ENCODE results near the gene MTRR.
A peak's percentile ranks its signal among the peaks of the same experiment; 100 is the strongest.

MTRR gene

GRCh38 chr5:7869474-7870136 is 657 bp downstream of the MTRR start:
- TF ChIP-seq, protein P1, sequence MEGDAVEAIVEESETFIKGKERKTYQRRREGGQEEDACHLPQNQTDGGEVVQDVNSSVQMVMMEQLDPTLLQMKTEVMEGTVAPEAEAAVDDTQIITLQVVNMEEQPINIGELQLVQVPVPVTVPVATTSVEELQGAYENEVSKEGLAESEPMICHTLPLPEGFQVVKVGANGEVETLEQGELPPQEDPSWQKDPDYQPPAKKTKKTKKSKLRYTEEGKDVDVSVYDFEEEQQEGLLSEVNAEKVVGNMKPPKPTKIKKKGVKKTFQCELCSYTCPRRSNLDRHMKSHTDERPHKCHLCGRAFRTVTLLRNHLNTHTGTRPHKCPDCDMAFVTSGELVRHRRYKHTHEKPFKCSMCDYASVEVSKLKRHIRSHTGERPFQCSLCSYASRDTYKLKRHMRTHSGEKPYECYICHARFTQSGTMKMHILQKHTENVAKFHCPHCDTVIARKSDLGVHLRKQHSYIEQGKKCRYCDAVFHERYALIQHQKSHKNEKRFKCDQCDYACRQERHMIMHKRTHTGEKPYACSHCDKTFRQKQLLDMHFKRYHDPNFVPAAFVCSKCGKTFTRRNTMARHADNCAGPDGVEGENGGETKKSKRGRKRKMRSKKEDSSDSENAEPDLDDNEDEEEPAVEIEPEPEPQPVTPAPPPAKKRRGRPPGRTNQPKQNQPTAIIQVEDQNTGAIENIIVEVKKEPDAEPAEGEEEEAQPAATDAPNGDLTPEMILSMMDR (IDR thresholded peaks at IDR 0.05): no peak
- Histone ChIP-seq H3K4me3 (peak overlapping the region; percentile 90), H3K27ac (peak overlapping the region; percentile 81 to 83)
- DNase-seq (ENCODE audit: low spot score): no peak

DNA sequence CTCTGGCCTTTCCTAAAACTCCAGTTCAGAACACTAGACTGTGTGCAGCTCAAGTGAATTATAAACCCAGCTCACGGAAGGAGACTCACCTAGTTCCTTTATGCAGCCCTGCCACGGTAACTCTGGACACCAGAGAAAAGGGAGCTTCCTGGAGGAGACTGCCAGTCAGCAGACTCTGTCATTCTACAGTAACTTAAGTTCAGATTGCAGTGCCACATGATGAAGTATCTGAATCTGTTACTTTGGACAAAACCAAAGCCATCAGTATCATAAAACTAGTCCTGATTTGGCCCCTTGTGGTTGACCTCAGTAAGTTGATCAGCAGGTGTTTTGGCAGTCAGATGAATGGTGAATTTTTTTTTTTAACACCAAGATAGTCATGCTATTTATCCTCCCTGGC is 2.7 kb downstream of the MTRR start:
- no peak for DNase-seq (ENCODE audit: low spot score)
- no peak overlapping the region for H3K27ac ChIP-seq

GRCh38 chr5:7872517-7873130 is 3.7 kb downstream of the MTRR start:
- Histone ChIP-seq H3K4me3 (no peak overlapping the region), H3K27ac (no peak overlapping the region)
- TF ChIP-seq, protein P1 (IDR thresholded peaks at IDR 0.05): no peak
- DNase-seq (ENCODE audit: low spot score): no peak

More for the DNA sequence above, 2.7 kb downstream of the MTRR start:
- TF ChIP-seq, protein P1 (IDR thresholded peaks at IDR 0.05): no peak
- no peak overlapping the region for H3K4me3 ChIP-seq

DNA sequence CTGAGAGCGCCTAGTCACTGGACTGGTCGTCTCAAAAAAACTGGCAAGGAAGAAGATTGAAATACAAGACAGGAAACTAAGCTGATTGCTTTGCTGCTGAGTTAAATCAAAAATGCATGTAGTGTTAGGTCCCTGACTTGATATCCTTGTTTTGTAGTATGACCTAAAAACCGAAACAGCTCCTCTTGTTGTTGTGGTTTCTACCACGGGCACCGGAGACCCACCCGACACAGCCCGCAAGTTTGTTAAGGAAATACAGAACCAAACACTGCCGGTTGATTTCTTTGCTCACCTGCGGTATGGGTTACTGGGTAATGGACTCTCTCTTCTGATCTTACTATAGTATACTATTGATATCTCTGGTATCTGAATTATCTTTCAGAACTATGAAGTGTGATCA is 4.3 kb downstream of the MTRR start:
- no peak for DNase-seq (ENCODE audit: low spot score)
- TF ChIP-seq, protein P1 (IDR thresholded peaks at IDR 0.05): no peak
- Histone ChIP-seq H3K27ac (no peak overlapping the region), H3K4me3 (no peak overlapping the region)

- TF ChIP-seq, protein P1 (IDR thresholded peaks at IDR 0.05): no peak
- Histone ChIP-seq H3K27ac (no peak overlapping the region), H3K4me3 (no peak overlapping the region)
- DNase-seq (ENCODE audit: low spot score): no peak
These were observed 5.7 kb downstream of the MTRR start for GRCh38 chr5:7874639-7875038.

DNA sequence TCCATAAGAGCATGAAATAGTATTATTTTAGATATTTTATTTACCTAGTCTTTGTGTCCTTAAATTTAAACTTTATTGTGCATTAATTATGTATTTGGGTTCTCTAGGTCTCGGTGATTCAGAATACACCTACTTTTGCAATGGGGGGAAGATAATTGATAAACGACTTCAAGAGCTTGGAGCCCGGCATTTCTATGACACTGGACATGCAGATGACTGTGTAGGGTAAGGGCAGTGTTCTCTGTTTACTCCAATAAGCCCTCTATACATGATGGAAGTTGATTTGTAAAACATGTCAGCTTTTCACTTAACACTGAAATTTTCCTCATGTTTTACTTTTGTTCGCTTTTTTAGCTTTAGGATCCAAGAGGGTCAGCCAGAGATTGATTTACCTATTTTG is 6.2 kb downstream of the MTRR start:
- Histone ChIP-seq H3K4me3 (no peak overlapping the region), H3K27ac (no peak overlapping the region)
- DNase-seq (ENCODE audit: low spot score): no peak
- TF ChIP-seq, protein P1 (IDR thresholded peaks at IDR 0.05): no peak

- TF ChIP-seq, protein P1 (IDR thresholded peaks at IDR 0.05): no peak
- no peak for DNase-seq (ENCODE audit: low spot score)
- H3K27ac ChIP-seq: no peak overlapping the region
- no peak overlapping the region for H3K4me3 ChIP-seq
These were observed 7.9 kb downstream of the MTRR start for GRCh38 chr5:7876867-7877266.
